Activated CD8-positive, alpha-beta T cell treated with anti-CD3 and anti-CD28 coated beads for 36 hours (primary cell): ENCODE data around the gene CCDC110. TPM values are rescaled to one million over a fixed set of nuclear protein-coding genes. Genes with fewer than 3 reads are reported as not detected.

Source experiments
- ATAC-seq: fragments of 200-7000 bp; cut with Tn5 transposase; one replicate; pipeline ENCODE4 v1.10.0; 2021; ENCODE audit warnings: mild to moderate bottlenecking, moderate library complexity
- CTCF ChIA-PET: fragments of 350-600 bp; sonication (Branson Sonifier 250); formaldehyde crosslinking; loops from one replicate; lab custom pipeline; 2021; ENCODE audit warnings: antibody characterized with exemption; lab: Charles Lee
- POLR2A ChIA-PET: fragments of 350-600 bp; sonication (Branson Sonifier 250); formaldehyde crosslinking; loops from one replicate; lab custom pipeline; 2021; ENCODE audit warnings: antibody characterized with exemption; lab: Charles Lee
- DNase-seq: peaks from one replicate; pipeline ENCODE4 v3.0.0-alpha.2; 2020
- H3K27ac Mint-ChIP-seq: one replicate; pipeline ENCODE4 v1.8.0; 2021; ENCODE audit warnings: mild to moderate bottlenecking, mixed read lengths
- H3K27me3 Mint-ChIP-seq: one replicate; pipeline ENCODE4 v1.8.0; 2021; ENCODE audit warnings: mixed read lengths
- H3K36me3 Mint-ChIP-seq: one replicate; pipeline ENCODE4 v1.8.0; 2021; ENCODE audit warnings: low read depth, mixed read lengths
- H3K4me1 Mint-ChIP-seq: one replicate; pipeline ENCODE4 v1.8.0; 2021; ENCODE audit warnings: low read depth, mixed read lengths
- H3K4me3 Mint-ChIP-seq: one replicate; pipeline ENCODE4 v1.8.0; 2021; ENCODE audit warnings: mild to moderate bottlenecking, moderate library complexity, mixed read lengths
- H3K9me3 Mint-ChIP-seq: one replicate; pipeline ENCODE4 v1.8.0; 2021; ENCODE audit warnings: mixed read lengths
- intact Hi-C: fragments of 100-400 bp; cut with micrococcal nuclease; formaldehyde crosslinking; loops from one replicate; pipeline ENCODE4 v1.10.0; 2022
- total RNA-seq, 2 experiments: library from RNA; stranded (reverse); gene quantifications; one replicate each; pipeline ENCODE4 v1.2.3, GENCODE V29; 2021
- TF ChIP-seq, protein P1 (sequence below): fragments of 200-600 bp; IDR thresholded peaks from one replicate; pipeline ENCODE4 v1.8.0; 2022; ENCODE audit warnings: antibody characterized with exemption, mild to moderate bottlenecking

CCDC110 gene
- total RNA-seq, 2 experiments from 2014 or later: 0.45 to 0.81 TPM

DNA sequence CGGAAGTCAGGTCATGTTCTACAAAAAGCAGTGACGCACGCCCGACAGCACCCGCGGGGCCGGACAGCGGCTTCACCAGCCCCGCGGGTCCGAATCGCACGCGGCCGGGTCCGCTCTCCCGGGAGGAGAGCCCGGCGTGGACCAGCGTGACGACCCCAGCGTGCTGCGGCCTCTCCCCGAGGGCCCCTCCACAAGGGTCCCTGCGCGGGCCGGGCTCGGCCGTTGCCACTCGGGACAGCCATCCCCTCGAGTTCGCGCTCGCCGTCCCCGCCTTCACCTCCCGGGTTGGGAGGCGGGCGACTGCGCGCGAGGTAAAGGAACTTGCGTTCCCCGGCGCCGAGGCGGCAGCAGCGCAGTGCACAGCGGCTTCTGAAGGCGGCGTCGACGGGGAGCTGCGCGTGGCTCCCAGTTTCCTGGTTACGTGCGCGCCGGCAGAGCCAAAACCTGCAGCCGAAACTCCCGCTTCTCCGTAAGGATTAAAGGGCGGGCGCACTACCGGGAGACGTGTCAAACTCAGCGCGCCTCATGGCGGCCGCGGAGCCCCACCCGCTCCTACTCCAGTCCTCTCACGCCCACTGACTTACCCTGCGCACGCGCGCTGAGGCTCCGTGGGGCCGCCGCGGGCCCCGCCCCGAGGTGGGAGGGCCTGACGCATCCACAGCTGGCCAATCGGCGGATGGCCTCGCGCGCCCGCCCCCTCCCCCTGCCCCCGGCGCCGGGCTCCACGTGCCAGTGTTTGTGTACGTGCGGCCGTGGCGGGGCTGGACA lies 75.4 kb downstream of the CCDC110 start:
- DNase-seq: peak; percentile 97
- H3K4me3 Mint-ChIP-seq: peak overlapping the region; percentile 94
- TF ChIP-seq, protein P1, sequence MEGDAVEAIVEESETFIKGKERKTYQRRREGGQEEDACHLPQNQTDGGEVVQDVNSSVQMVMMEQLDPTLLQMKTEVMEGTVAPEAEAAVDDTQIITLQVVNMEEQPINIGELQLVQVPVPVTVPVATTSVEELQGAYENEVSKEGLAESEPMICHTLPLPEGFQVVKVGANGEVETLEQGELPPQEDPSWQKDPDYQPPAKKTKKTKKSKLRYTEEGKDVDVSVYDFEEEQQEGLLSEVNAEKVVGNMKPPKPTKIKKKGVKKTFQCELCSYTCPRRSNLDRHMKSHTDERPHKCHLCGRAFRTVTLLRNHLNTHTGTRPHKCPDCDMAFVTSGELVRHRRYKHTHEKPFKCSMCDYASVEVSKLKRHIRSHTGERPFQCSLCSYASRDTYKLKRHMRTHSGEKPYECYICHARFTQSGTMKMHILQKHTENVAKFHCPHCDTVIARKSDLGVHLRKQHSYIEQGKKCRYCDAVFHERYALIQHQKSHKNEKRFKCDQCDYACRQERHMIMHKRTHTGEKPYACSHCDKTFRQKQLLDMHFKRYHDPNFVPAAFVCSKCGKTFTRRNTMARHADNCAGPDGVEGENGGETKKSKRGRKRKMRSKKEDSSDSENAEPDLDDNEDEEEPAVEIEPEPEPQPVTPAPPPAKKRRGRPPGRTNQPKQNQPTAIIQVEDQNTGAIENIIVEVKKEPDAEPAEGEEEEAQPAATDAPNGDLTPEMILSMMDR: no peak
- peaks cover 41% of the 10 kb centered on the region for H3K4me1 Mint-ChIP-seq
- no peaks in the 10 kb centered on the region for H3K27me3 Mint-ChIP-seq
- peaks cover 49% of the 10 kb centered on the region for H3K36me3 Mint-ChIP-seq
- intact Hi-C loops: loop anchor here (10.0 kb wide), 1 partner anchor 191 kb away; the partner anchor contains the start of genes CFAP97 and SNX25
- POLR2A ChIA-PET: interaction anchor here (0.9 to 2.5 kb wide), 7 partner anchors 9 to 192 kb away, joined by 3 to 10 read pairs (median 6); partner anchors contain the start of genes CFAP97, SNX25 and UFSP2
- CTCF ChIA-PET: interaction anchor here (1.1 to 2.1 kb wide), 4 partner anchors 29 to 199 kb away, joined by 3 to 8 read pairs (median 4); a partner anchor contains a TSS
- peak; percentile 84 for ATAC-seq
- no peaks in the 10 kb centered on the region for H3K9me3 Mint-ChIP-seq
- peak overlapping the region; percentile 90 for H3K27ac Mint-ChIP-seq

DNA sequence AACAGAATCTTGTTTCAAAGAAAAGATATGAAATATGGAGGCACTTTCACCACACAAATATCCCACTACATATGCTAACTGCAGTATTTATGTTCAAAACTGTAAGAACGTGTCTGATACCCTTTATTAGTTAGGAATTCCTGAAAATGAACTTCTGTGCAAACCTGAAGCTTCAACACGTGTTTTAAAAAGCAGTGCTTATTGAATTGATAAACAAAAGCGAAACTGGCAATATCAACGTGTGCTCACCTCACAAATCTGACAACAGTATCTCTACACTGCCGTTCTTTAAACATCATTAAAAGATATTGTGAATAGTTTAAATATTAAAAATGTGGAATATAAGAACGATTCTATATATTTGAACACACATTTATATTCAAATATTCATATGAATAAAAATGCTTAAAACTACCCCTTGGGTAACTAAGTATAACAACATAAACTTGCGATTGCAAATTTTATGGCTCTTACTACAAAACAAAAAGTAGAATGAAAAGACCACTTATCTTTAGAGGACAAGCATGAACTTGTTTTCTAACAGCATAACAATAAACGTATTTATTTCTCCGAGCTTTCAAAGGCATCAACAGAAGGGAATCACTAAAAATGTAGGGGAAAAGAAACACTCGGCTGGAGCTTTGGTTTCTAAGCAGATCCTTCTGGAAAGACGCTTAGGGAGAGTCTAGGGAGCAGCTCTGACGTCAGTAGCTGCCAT lies 76.1 kb downstream of the CCDC110 start, which contains the start of gene LRP2BP:
TSS of gene LRP2BP (minus strand) at position 687 of the 718 bp plus-strand sequence. CDS start 17,738 bp downstream, outside the sequence.
- intact Hi-C loops: loop anchor here (10.0 kb wide), 1 partner anchor 191 kb away; the partner anchor contains the start of genes CFAP97 and SNX25
- Mint-ChIP-seq H3K4me3 (peak within 1 kb of the TSS; percentile 94), H3K4me1 (peaks cover 36% of the 10 kb centered on the region), H3K9me3 (no peaks in the 10 kb centered on the region), H3K27ac (peak within 1 kb of the TSS; percentile 90), H3K27me3 (no peaks in the 10 kb centered on the region), H3K36me3 (peaks cover 50% of the 10 kb centered on the region)
- POLR2A ChIA-PET: interaction anchor here (1.2 to 2.5 kb wide), 5 partner anchors 8 to 191 kb away, joined by 3 to 10 read pairs (median 6); partner anchors contain the start of genes CFAP97, SNX25 and UFSP2
- TF ChIP-seq, protein P1: no peak
- DNase-seq (no peak), ATAC-seq (no peak)
- CTCF ChIA-PET: interaction anchor here (1.1 to 2.1 kb wide), 4 partner anchors 30 to 200 kb away, joined by 3 to 8 read pairs (median 4); a partner anchor contains a TSS

Other genes starting within 250 kb of the CCDC110 start
- gene LRP2BP, start 75.8 kb downstream of the CCDC110 start, total RNA-seq: 1 to 10 TPM; 1.1 to 1.2 TPM
- gene ANKRD37, start 74.9 kb downstream of the CCDC110 start, total RNA-seq: 10 to 100 TPM; 51.2 to 54.6 TPM
- gene UFSP2, start 45.8 kb downstream of the CCDC110 start, total RNA-seq: 10 to 100 TPM; 32.0 to 36.1 TPM
- gene PDLIM3, start 63.8 kb upstream of the CCDC110 start, total RNA-seq: not detected